ENCODE measurements around the gene C11orf97. TPM values are rescaled to one million over a fixed set of nuclear protein-coding genes. Genes with fewer than 3 reads are reported as not detected.
"Not testable (repeated sequence)": the region's sequence is repeated elsewhere in the genome, so short reads cannot be mapped to it uniquely, and the experiment has no call there.

C11orf97 gene
- total RNA-seq, 1 experiment from 2014 or later: not detected

DNA sequence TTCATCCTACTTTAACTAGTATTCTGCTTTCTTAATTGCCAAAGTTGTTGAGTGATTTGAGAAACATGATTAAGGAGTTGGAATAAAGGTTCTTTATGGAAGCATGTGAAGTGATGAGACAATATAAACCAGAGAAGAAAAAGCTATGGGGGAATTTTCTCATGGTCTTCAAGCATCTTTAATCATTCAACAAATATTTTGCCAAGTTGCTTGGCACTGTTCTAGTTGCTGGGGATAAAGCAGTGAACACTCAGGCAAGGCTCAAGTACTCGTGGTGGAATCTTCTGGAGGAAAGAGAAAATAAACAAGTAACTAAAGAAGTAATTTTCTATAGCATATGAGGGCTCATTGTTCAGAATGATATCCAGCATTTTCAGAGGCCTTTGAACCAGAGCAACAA lies 45.7 kb downstream of the C11orf97 start:
- no peak for DNase-seq (ENCODE audit: low read depth)

DNA sequence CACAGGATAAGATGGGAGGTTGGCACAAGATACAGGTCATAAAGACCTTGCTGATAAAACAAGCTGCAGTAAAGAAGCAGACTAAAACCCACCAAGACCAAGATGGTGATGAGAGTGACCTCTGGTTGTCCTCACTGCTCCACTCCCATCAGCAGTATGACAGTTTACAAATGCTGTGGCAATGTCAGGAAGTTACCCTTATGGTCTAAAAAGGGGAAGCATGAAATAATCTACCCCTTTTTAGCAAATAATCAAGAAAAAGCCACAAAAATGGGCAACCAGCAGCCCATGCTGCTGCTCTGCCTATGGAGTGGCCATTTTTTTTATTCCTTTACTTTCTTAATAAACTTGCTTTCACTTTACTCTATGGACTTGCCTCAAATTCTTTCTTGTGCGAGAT lies 46.2 kb downstream of the C11orf97 start:
- no peak for DNase-seq (ENCODE audit: low read depth)

DNA sequence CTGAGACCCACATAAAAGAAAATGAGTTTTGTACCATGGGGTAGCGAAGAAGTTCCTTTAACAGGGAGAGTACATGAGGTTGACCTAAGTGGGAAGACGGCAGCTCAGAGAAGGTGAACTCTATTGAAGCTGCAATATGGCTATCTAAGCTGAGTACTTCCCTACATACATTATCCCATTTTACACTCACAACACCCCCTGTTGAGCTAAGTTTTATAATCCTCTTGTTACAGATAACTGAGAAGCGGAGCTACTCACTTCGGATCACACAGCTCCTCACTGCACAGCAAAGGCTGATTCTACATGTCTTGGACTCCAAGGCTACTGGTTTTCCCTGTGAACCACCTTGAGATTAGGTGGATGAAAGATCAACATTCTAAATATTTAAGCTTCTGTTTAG lies 46.7 kb downstream of the C11orf97 start:
- no peak for DNase-seq (ENCODE audit: low read depth)

DNA sequence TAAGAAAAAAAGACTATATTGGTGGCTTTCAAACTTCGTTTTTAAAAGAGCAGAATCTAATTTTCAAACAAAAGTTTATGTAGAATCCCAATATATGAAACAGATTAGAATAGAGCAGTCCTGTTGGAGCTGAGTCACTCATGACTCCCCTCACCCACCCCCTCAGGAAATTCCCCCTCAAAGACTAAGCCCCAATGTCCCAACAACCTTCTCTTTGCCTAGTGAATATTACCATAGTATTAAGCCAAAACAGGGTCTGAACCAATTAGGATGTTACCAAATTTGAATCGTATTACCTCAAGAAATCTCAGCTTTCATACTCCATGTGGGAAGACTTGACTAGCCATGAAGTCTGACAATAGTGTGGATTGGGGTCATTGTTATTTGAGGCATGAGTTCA lies 47.1 kb downstream of the C11orf97 start:
- DNase-seq (ENCODE audit: low read depth): no peak

DNA sequence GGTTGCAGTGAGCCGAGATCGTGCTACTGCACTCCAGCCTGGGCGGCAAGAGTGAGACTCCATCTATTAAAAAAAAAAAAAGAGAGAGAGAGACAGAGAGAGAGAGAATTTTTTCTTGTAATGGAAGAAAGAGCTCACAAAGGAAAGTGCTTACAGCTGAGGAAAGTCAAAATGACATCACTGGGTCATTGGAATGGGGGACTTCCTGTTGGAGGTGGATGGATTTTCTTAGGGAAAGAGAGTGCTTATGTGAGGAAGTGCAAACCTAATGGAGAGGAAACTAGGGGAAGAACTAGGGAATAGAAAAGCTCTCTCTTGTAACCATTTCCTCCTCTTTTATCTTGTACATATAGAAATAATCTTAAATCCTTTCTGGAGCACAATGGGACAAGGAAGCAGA lies 48.6 kb downstream of the C11orf97 start:
- DNase-seq (ENCODE audit: low read depth): no peak

DNA sequence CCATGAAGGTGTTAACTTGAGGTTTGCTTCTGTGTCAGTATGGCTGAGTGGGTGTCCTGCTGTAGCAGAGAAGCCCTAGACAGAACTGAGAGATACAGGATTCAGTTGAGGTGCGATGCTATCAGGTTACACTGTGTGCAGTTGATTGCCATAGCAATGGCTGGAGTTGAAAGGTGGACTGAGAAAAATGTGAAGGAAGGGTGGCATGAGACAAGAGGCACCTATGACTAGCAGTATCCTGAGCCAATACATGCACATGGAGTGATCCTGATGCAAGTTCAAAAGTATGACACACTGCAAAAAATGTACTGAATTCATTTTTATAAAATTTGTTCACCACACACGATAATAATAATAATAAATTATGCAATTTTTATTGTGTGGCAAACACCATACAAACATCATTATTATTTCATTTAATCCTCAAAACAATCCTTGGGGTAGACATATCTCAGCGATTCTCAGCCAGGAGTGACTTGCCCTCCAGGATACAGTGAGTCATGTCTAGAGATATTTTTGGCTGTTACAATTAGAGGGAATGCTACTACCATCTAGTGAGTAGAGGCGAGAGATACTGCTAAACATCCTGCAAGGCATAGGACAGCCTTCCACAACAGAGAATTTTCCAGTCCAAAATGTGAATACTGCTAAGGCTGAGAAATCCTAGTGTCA lies 51.1 kb downstream of the C11orf97 start:
- DNase-seq (ENCODE audit: low read depth): peak; percentile 71

DNA sequence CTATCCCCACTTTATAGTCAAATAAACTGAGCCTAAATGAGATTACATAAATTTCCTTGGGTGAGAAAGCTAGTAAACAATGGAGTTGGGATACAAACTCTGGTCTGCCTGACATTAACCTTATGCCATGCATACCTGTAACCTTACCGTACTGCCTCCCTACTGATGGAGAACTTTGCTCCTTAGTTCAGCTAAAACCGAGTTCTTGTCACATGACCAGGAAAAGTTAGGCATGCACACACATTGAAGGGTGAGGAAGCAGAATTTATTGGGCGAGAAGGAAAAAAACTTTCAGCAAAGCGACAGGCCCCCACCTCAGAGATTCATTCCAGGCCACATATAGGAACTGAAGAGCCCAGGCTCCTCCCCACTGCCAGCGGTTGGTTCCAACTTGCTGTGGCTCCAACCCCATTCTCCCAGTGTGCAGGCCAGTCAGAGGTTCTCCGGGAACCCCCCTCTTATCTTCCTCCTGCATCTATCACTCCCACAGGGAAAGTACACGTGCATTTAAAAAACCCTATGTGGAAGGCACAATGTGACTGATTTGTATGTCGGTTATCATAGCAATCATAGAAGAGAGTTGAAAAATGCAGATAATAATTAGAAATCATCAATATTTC lies 51.7 kb downstream of the C11orf97 start:
- DNase-seq (ENCODE audit: low read depth): no peak

DNA sequence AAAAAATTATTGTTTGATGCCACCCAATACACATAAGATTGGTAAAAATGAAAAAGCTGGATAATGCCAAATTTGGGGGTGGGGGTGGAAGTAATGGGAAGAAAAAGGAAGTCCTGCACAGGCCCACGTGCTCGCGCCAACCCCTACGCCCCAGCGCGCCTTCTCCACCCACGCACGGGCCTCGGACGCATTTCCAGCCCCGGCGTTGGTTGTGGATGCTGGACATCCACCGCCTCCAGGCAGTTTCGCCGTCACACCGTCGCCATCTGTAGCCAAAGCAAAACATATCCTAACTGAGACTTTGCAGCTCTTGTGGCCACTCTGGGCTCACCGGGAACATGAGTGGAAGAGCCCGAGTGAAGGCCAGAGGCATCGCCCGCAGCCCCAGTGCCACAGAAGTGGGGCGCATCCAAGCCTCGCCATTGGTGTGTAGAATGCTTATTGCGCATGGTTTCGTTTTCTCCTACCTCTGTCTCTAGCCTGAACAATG lies 55.0 kb downstream of the C11orf97 start, which contains the start of gene PIWIL4:
PIWIL4 (plus strand) TSS at position 188 of the 490 bp plus-strand sequence; CDS start at position 339, 151 bp downstream.
- no peak for DNase-seq (ENCODE audit: low read depth)

DNA sequence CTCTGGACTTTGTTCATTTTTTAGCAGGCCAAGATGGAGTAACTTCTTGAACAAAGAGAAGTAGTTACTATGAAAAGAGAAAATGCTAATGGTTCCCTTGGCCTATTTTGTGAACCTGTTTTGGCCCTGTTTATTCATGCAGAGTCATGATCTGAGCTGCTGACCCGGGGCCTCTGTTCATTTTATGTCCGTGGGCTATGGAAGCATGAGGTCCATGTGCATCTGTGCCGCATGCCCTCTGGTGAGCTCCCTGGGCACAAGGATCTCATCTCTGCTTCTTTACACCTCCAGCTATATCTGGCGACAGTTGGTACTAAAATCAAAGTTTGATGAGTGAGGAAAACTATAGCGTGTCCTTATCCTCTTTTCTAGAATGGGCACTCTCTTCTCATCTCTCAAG lies 55.9 kb downstream of the C11orf97 start:
- DNase-seq (ENCODE audit: low read depth): no peak

DNA sequence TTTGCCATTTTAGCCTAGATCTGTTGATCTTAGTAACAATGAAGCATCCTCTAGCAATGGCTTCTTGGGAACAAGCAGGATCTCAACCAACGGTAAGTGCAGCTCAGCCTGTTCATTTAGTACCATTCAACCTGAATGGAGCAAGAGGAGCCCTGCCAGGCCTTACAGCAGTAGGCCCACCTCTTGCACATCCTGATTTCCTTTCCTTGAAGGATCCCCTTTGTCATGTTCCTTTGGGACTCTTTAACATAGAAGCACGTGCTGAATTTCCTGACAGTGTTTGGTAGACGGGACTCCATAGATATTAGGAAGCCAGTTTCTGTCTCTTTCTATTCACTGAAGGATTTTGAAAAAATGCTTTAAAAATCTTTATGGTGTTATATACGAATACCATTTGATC lies 56.5 kb downstream of the C11orf97 start:
- no peak for DNase-seq (ENCODE audit: low read depth)

DNA sequence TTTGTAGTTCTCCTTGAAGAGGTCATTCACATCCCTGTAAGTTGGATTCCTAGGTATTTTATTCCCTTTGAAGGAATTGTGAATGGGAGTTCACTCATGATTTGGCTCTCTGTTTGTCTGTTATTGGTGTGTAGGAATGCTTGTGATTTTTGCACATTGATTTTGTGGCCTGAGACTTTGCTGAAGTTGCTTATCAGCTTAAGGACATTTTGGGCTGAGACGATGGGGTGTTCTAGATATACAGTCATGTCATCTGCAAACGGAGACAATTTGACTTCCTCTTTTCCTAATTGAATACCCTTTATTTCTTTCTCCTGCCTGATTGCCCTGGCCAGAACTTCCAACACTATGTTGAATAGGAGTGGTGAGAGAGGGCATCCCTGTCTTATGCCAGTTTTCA lies 60.7 kb downstream of the C11orf97 start:
- DNase-seq (ENCODE audit: low read depth): not testable (repeated sequence)

DNA sequence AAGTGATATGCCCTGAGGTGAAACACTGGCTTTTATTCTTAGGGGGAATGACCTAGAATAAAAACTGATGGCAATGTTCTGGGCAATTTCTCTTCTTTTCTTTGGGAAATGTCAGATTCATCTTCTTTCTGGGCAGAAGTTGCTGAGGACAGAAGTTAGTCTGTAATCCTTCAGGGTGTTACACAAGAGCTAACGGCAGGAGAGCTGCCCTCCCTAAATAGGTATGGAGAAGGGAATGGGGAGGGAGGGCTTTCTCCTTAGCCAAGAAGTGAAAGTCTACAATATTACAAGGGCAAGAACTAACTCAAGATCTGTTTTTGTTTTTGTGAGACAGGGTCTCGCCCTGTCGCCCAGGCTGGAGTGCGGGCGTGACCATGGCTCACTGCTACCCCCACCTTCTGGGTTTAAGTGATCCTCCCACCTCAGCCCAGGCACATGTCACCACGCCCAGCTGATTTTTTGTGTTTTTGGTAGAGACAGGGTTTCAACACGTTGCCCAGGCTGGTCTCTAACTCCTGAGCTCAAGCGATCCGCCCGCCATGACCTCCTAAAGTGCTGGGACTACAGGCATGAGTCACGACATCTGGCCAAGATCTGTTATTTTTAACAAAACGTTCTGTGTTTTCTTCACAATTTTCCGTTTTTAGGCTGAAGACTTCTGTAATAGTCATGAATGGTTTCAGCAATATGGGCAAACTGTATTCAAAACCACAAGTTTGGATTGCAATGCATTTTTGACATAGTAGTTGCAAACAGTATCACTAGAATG lies 62.1 kb downstream of the C11orf97 start:
- DNase-seq (ENCODE audit: low read depth): peak; percentile 74

DNA sequence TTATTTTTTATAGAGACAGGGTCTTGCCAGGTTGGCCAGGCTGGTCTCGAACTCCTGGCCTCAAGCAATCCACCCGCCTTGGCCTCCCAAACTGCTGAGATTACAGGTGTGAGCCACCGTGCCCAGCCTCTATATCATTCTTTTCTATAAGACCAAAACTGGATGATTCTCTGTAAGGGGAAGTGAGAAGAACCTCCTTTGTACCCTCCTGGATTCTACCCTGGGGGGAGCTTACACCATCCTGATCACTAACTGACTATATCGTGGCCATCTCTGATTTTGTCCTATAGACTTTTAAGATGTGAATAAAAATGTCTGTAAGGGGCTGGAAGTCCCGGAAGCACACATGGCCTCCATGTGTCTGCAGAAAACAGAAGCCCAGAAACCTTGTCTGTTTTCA lies 64.0 kb downstream of the C11orf97 start:
- no peak for DNase-seq (ENCODE audit: low read depth)

DNA sequence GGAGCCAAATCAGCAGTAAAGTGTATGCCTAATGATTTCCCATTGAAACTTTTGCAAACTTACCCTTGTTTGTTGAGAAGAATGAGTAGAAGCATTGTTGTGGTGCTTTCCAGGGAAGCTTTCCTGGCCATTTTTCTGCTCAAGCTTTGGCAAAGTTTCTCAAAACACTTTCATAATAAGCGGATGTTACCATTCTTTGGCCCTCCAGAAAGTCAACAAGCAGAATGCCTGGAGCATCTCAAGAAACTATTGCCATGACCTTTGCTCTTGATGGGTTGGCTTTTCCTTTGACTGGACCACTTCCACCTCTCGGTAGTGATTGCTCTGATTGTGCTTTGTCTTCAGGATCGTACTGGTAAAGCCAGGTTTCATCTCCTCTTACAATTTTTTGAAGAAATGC lies 65.6 kb downstream of the C11orf97 start:
- DNase-seq (ENCODE audit: low read depth): no peak

Other genes with a start within 250 kb of the C11orf97 start
- not detected in 2 replicates for gene IZUMO1R, start 207.9 kb upstream of the C11orf97 start, total RNA-seq (2014; rRNA removed)
- gene GPR83, start 111.0 kb upstream of the C11orf97 start, total RNA-seq (2014; rRNA removed): not detected in 2 replicates
- gene MRE11, start 18.6 kb upstream of the C11orf97 start, total RNA-seq (2014; rRNA removed): 12.9 and 19.0 TPM in 2 replicates
- 11.5 and 12.2 TPM in 2 replicates for gene ANKRD49, start 18.5 kb upstream of the C11orf97 start, total RNA-seq (2014; rRNA removed)
- gene FUT4, start 31.5 kb downstream of the C11orf97 start, total RNA-seq (2014; rRNA removed): 4.7 and 4.8 TPM in 2 replicates
- gene PIWIL4, start 54.9 kb downstream of the C11orf97 start, total RNA-seq (2014; rRNA removed): 0.52 and 1.2 TPM in 2 replicates

Measured in LHCN-M2 (cell line).